Progenitor cell of endocrine pancreas (in vitro differentiated cells): ENCODE results near the gene TAS1R2. TPM values are rescaled to one million over a fixed set of nuclear protein-coding genes. Genes with fewer than 3 reads are reported as not detected.

Experiments
- DNase-seq: peaks from one replicate; pipeline ENCODE4 v3.0.0; 2021; ENCODE audit warnings: low spot score; ENCODE audit not compliant: unreplicated experiment
- H3K27ac Mint-ChIP-seq: 2 replicates; pipeline ENCODE4 v1.8.0; 2021; ENCODE audit warnings: mild to moderate bottlenecking, moderate library complexity, mixed read lengths
- H3K27me3 Mint-ChIP-seq: 2 replicates; pipeline ENCODE4 v1.8.0; 2021; ENCODE audit warnings: mixed read lengths
- H3K36me3 Mint-ChIP-seq: 2 replicates; pipeline ENCODE4 v1.8.0; 2022; ENCODE audit warnings: mixed read lengths; ENCODE audit not compliant: insufficient read depth
- H3K4me1 Mint-ChIP-seq: 2 replicates; pipeline ENCODE4 v1.8.0; 2021; ENCODE audit warnings: low read depth, mixed read lengths
- H3K4me3 Mint-ChIP-seq: 2 replicates; pipeline ENCODE4 v1.8.0; 2021; ENCODE audit warnings: low read depth, mild to moderate bottlenecking, moderate library complexity, mixed read lengths
- H3K9me3 Mint-ChIP-seq: 2 replicates; pipeline ENCODE4 v1.8.0; 2021; ENCODE audit warnings: low read depth, mixed read lengths
- CTCF ChIP-seq: fragments of 200-600 bp; sonication (generic); IDR thresholded peaks from one replicate; pipeline ENCODE4 v1.5.0; 2021; ENCODE audit warnings: antibody characterized with exemption, mild to moderate bottlenecking; ENCODE audit not compliant: unreplicated experiment
- long read RNA-seq: library from polyadenylated mRNA; unstranded; transcript quantifications from one replicate; pipeline ENCODE4 v2.0.0, GENCODE V29; 2020
- total RNA-seq: library from RNA; stranded (reverse); gene quantifications from 2 replicates; pipeline ENCODE4 v1.2.1, GENCODE V29; 2021

TAS1R2 gene
- not detected in 2 replicates for total RNA-seq
- long read RNA-seq = 0 reads

- Mint-ChIP-seq H3K4me3 (no peak within 1 kb of the TSS), H3K9me3 (no peaks in the 10 kb centered on the region), H3K4me1 (no peaks in the 10 kb centered on the region), H3K36me3 (no peaks in the 10 kb centered on the region), H3K27ac (no peak within 1 kb of the TSS), H3K27me3 (peaks cover 31% of the 10 kb centered on the region)
- TF ChIP-seq CTCF = no peak
- no peak for DNase-seq
Measured at GRCh38 chr1:18859560-18859959, at the start of gene TAS1R2. Gene TAS1R2 (minus strand): TSS chr1:18859660. CDS start chr1:18859660, 0 bp downstream.

DNA sequence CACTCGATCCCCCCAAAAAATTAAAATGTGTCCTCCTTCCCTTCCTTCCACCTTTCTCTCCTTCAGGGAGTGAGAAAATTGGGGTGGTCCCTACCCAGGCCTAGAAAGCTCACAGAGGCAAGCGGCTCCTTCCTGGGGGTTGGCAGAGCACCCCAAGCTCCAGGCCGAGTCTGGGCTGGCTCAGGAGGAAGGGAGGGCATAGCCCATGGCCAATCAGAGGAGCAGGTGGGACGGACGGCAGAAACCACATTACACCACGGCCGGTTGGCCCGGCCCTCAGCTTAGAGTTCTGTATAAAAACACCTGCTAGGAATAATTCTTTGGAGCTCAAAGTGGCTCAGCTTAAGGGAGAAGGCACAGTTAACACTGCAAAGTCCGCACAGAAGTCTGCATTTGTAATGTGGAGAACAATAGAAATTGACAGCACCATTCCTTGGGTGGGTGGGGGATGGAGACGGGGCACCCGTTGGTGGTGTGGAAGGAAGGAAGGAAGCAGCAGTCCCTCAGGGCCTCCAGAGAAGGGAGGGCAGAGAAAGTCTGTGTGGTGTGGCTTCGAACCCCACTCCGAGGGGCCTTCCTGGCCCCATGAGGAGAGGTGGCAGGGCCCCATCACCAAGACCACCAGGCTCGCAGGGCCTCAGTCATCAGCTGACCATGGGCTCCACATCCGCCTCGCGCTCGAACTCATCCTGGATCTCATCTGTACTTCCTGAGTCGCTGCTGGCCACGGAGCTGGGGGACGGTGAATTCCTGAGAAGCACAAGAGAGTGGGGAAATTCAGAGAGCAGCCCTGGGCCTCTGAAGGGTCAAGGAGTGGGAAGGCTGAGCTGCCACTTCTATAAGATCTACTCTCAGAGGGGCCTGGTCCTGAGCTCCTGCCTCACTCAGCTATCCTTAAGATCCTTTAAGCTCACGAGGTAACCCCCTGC lies 48.7 kb upstream of the TAS1R2 start:
- no peak for DNase-seq
- no peak overlapping the region for H3K4me3 Mint-ChIP-seq
- H3K4me1 Mint-ChIP-seq = peaks cover 6% of the 10 kb centered on the region
- TF ChIP-seq CTCF = no peak
- H3K9me3 Mint-ChIP-seq = no peaks in the 10 kb centered on the region
- H3K27ac Mint-ChIP-seq = no peak overlapping the region
- H3K36me3 Mint-ChIP-seq = peaks cover 7% of the 10 kb centered on the region
- no peaks in the 10 kb centered on the region for H3K27me3 Mint-ChIP-seq

- DNase-seq = peak; percentile 34
- Mint-ChIP-seq H3K4me3 (no peak overlapping the region), H3K27me3 (no peaks in the 10 kb centered on the region), H3K27ac (peak overlapping the region; percentile 69), H3K4me1 (peaks cover 5% of the 10 kb centered on the region), H3K36me3 (peaks cover 6% of the 10 kb centered on the region), H3K9me3 (no peaks in the 10 kb centered on the region)
- TF ChIP-seq CTCF = peak; percentile 95
Measured at GRCh38 chr1:18907021-18907916, 47.8 kb upstream of the TAS1R2 start.

- TF ChIP-seq CTCF = no peak
- peaks cover 2% of the 10 kb centered on the region for H3K36me3 Mint-ChIP-seq
- no peaks in the 10 kb centered on the region for H3K27me3 Mint-ChIP-seq
- H3K27ac Mint-ChIP-seq = peak overlapping the region; percentile 100
- H3K4me1 Mint-ChIP-seq = peaks cover 18% of the 10 kb centered on the region
- H3K9me3 Mint-ChIP-seq = no peaks in the 10 kb centered on the region
- no peak for DNase-seq
- H3K4me3 Mint-ChIP-seq = peak overlapping the region; percentile 94
Measured at GRCh38 chr1:18903291-18903756, 43.9 kb upstream of the TAS1R2 start.
